Endodermal cell (in vitro differentiated cells): Measurements from ENCODE around the gene SNRNP70. TPM values are rescaled to one million over a fixed set of nuclear protein-coding genes. Genes with fewer than 3 reads are reported as not detected.
A peak's percentile ranks its signal among the peaks of the same experiment; 100 is the strongest.

Experiments used
- DNase-seq: peaks from one replicate; pipeline ENCODE4 v3.0.0-alpha.2; 2017
- H3K27ac ChIP-seq: 2 replicates; pipeline ENCODE4 v1.5.1; 2013; ENCODE audit warnings: mild to moderate bottlenecking, low read depth, low read length, moderate library complexity
- H3K27me3 ChIP-seq: 2 replicates; pipeline ENCODE4 v1.6.1; 2013; ENCODE audit warnings: mild to moderate bottlenecking, low read length, moderate library complexity; ENCODE audit not compliant: insufficient read depth, control insufficient read depth, poor library complexity, severe bottlenecking
- H3K36me3 ChIP-seq: 2 replicates; pipeline ENCODE4 v1.7.0; 2013; ENCODE audit warnings: mild to moderate bottlenecking, low read length, moderate library complexity; ENCODE audit not compliant: control insufficient read depth, insufficient read depth
- H3K4me1 ChIP-seq: one replicate; pipeline ENCODE4 v1.7.0; 2013; ENCODE audit warnings: low read length; ENCODE audit not compliant: control insufficient read depth, insufficient read depth
- H3K4me3 ChIP-seq: 2 replicates; pipeline ENCODE4 v1.5.1; 2013; ENCODE audit warnings: mild to moderate bottlenecking, low read length, moderate library complexity
- H3K9ac ChIP-seq: 2 replicates; pipeline ENCODE4 v1.6.1; 2013; ENCODE audit warnings: mild to moderate bottlenecking, low read length, moderate library complexity; ENCODE audit not compliant: poor library complexity, severe bottlenecking; ENCODE audit errors: extremely low read depth
- H3K9me3 ChIP-seq: 2 replicates; pipeline ENCODE4 v1.6.1; 2013; ENCODE audit warnings: mild to moderate bottlenecking, low read length, moderate library complexity; ENCODE audit not compliant: control insufficient read depth
- H3K27ac Mint-ChIP-seq: 2 replicates; pipeline ENCODE4 v1.8.0; 2020; ENCODE audit warnings: mixed read lengths
- H3K27me3 Mint-ChIP-seq: 2 replicates; pipeline ENCODE4 v1.8.0; 2021; ENCODE audit warnings: mild to moderate bottlenecking, mixed read lengths; ENCODE audit not compliant: insufficient read depth
- H3K36me3 Mint-ChIP-seq: 2 replicates; pipeline ENCODE4 v1.8.0; 2020; ENCODE audit warnings: low read depth, mixed read lengths
- H3K4me1 Mint-ChIP-seq: 2 replicates; pipeline ENCODE4 v1.8.0; 2020; ENCODE audit warnings: mixed read lengths
- H3K4me3 Mint-ChIP-seq: 2 replicates; pipeline ENCODE4 v1.8.0; 2020; ENCODE audit warnings: mild to moderate bottlenecking, moderate library complexity, mixed read lengths
- H3K9me3 Mint-ChIP-seq: 2 replicates; pipeline ENCODE4 v1.8.0; 2020; ENCODE audit warnings: mild to moderate bottlenecking, mixed read lengths
- WGBS, 2 experiments: methylation state at CpG; one replicate each; pipeline versions ENCODE4 v1.1.5 to v1.1.7; 2013; ENCODE audit warnings: missing lambda C conversion rate in 2 of 2, mixed read lengths in 1 of 2; ENCODE audit not compliant: insufficient coverage in 1 of 2, insufficient read length in 1 of 2; 5-methylcytosine and 5-hydroxymethylcytosine counted together
- total RNA-seq, 2 donors: library from RNA; stranded (reverse); fragmentation: NEBNext Ultra II Directional in 1 of 2; extraction: Animal tissue kit (Norgen Biotek cat#: 25700) in 1 of 2; gene quantifications; 2 replicates in 1 of 2; 3 replicates in 1 of 2; pipeline ENCODE4 v1.2.1, GENCODE V29; 2021
- TF ChIP-seq, protein P1 (sequence below): fragments of 200-600 bp; sonication (generic); conservative IDR thresholded peaks from 2 replicates; pipeline ENCODE4 v1.5.0; 2021; ENCODE audit warnings: antibody characterized with exemption, mild to moderate bottlenecking

Gene SNRNP70
- total RNA-seq, 2 donors from 2014 or later: 284 to 292 TPM

DNA sequence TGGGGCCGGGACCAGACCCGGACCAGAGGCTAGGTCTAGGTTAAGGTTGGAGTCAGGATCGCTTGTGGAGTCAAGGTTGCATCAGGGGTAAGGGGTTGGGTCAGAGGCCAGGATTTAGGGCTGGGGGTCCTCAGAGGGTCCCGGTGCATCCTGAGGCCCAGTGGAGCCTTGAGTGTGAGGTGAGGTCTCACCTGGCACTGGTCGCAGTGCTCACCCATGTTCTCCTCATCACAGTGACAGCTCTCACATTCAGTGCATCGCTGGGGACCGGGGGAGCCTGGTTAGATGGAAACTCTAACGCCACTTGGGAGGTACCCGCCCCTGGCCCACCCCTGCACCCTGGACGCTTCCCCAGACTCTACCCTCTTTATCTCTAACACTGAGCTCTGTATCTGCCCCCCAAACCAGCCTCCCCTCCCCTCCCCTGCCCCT lies 66.9 kb downstream of the SNRNP70 start:
- peaks cover 10% of the 10 kb centered on the region for H3K4me1 Mint-ChIP-seq
- H3K4me1 ChIP-seq: peaks cover 6% of the 10 kb centered on the region
- TF ChIP-seq, protein P1, sequence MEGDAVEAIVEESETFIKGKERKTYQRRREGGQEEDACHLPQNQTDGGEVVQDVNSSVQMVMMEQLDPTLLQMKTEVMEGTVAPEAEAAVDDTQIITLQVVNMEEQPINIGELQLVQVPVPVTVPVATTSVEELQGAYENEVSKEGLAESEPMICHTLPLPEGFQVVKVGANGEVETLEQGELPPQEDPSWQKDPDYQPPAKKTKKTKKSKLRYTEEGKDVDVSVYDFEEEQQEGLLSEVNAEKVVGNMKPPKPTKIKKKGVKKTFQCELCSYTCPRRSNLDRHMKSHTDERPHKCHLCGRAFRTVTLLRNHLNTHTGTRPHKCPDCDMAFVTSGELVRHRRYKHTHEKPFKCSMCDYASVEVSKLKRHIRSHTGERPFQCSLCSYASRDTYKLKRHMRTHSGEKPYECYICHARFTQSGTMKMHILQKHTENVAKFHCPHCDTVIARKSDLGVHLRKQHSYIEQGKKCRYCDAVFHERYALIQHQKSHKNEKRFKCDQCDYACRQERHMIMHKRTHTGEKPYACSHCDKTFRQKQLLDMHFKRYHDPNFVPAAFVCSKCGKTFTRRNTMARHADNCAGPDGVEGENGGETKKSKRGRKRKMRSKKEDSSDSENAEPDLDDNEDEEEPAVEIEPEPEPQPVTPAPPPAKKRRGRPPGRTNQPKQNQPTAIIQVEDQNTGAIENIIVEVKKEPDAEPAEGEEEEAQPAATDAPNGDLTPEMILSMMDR: no peak

DNA sequence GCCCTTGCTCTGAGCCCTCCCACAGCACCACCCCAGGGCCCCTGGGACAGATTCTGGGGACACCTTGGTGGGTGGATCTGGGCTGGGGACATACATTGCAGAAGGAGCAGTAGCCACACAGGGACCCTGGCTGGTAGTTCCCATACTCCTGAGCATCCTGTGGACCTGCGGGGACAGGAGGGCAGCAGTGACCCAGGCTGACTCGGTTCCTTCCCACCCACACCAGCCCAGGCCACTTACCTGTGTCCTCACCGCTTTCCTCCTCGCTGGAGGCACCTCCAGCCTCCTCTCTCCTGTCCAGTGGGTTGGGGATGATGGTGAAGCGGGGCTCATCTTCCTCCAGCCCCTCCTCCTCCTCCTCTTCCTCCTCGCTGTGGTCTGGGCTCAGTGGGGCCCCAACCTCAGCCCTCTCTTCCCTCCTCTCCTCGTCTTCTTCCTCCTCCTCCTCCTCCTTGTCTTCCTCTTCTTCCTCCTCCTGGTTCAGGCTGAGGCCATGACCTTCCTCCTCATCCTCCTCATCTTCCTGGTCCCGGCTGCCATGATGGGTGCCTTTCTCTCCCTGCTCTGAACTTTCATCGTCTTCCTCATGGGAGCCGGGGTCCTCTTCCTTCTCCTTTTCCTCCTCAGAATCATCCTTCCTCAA lies 68.0 kb downstream of the SNRNP70 start:
- peaks cover 14% of the 10 kb centered on the region for H3K27me3 ChIP-seq
- Mint-ChIP-seq H3K9me3 (peaks cover 4% of the 10 kb centered on the region), H3K27ac (no peak overlapping the region), H3K4me3 (no peak overlapping the region), H3K4me1 (peaks cover 12% of the 10 kb centered on the region), H3K27me3 (peaks cover 64% of the 10 kb centered on the region), H3K36me3 (peaks cover under 1% of the 10 kb centered on the region)
- no peak overlapping the region for H3K9ac ChIP-seq
- no peak overlapping the region for H3K27ac ChIP-seq
- TF ChIP-seq, protein P1: no peak
- no peaks in the 10 kb centered on the region for H3K36me3 ChIP-seq
- H3K9me3 ChIP-seq: no peaks in the 10 kb centered on the region
- H3K4me1 ChIP-seq: peaks cover 6% of the 10 kb centered on the region
- DNase-seq: no peak
- H3K4me3 ChIP-seq: no peak overlapping the region
- 91 to 97% methylated on average over 7 to 10 of the region's 10 CpGs for WGBS, 2 experiments

More for the DNA sequence above, 66.9 kb downstream of the SNRNP70 start:
- Mint-ChIP-seq H3K27ac (no peak overlapping the region), H3K27me3 (peaks cover 58% of the 10 kb centered on the region), H3K9me3 (peaks cover 4% of the 10 kb centered on the region), H3K36me3 (no peaks in the 10 kb centered on the region), H3K4me3 (peak overlapping the region; percentile 75)
- WGBS, 2 experiments: 54 to 60% methylated on average over 7 to 10 of the region's 10 CpGs
- Histone ChIP-seq H3K36me3 (no peaks in the 10 kb centered on the region), H3K9ac (no peak overlapping the region), H3K27me3 (peaks cover 14% of the 10 kb centered on the region), H3K9me3 (no peaks in the 10 kb centered on the region), H3K27ac (no peak overlapping the region), H3K4me3 (no peak overlapping the region)
- no peak for DNase-seq

DNA sequence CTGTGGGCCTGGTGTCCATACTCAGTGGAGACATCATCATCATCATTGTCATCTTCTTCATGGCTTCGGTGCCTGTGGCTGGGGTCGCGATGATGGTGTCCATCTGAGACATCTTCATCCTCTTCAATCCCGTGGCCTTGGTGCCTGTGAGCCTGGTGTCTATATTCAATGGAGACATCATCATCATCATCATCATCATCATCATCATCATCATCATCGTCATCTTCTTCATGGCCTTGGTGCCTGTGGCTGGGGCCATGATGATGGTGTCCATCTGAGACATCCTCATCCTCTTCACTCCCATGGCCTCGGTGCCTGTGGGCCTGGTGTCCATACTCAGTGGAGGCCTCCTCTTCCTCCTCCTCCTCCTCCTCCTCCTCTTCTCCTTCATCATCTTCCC lies 69.0 kb downstream of the SNRNP70 start:
- Histone ChIP-seq H3K27ac (no peak overlapping the region), H3K36me3 (no peaks in the 10 kb centered on the region), H3K27me3 (peaks cover 14% of the 10 kb centered on the region), H3K4me1 (peaks cover 6% of the 10 kb centered on the region), H3K9me3 (no peaks in the 10 kb centered on the region), H3K4me3 (no peak overlapping the region), H3K9ac (no peak overlapping the region)
- WGBS, 2 experiments: 97 to 98% methylated on average over 5 to 6 of the region's 6 CpGs
- DNase-seq: no peak
- Mint-ChIP-seq H3K9me3 (peaks cover 4% of the 10 kb centered on the region), H3K4me3 (no peak overlapping the region), H3K4me1 (peaks cover 12% of the 10 kb centered on the region), H3K36me3 (peaks cover 2% of the 10 kb centered on the region), H3K27me3 (peaks cover 68% of the 10 kb centered on the region), H3K27ac (no peak overlapping the region)
- TF ChIP-seq, protein P1: no peak
